OCI-LY1 (cell line): Measurements from ENCODE around the gene HEG1.

Experiments
- H2AFZ ChIP-seq: fragments of 200-600 bp; sonication (generic), shearing (Covaris generic); 2 replicates; pipeline ENCODE4 v1.6.0; 2014; ENCODE audit warnings: antibody characterized with exemption, mild to moderate bottlenecking, low read length
- H3F3A ChIP-seq: fragments of 200-600 bp; sonication (generic), shearing (Covaris generic); 2 replicates; pipeline ENCODE4 v1.6.0; 2014; ENCODE audit warnings: mild to moderate bottlenecking, antibody characterized with exemption, low read length, moderate library complexity; ENCODE audit not compliant: insufficient read depth
- H3K27ac ChIP-seq: fragments of 200-600 bp; sonication (generic); 2 replicates; pipeline ENCODE4 v1.5.1; 2014; ENCODE audit warnings: low read length, mixed run types, mild to moderate bottlenecking, low read depth; ENCODE audit not compliant: poor library complexity, severe bottlenecking
- H3K27me3 ChIP-seq: fragments of 200-600 bp; sonication (generic); 2 replicates; pipeline ENCODE4 v1.6.0; 2014; ENCODE audit warnings: antibody characterized with exemption, mild to moderate bottlenecking, low read length, moderate library complexity; ENCODE audit not compliant: insufficient read depth
- H3K36me3 ChIP-seq: fragments of 200-600 bp; sonication (generic); 2 replicates; pipeline ENCODE4 v1.6.1; 2014; ENCODE audit warnings: mild to moderate bottlenecking, antibody characterized with exemption, low read length, moderate library complexity, mixed read lengths; ENCODE audit not compliant: insufficient read depth
- H3K4me1 ChIP-seq: fragments of 200-600 bp; sonication (generic); 2 replicates; pipeline ENCODE4 v1.5.1; 2014; ENCODE audit warnings: mild to moderate bottlenecking, low read length, moderate library complexity; ENCODE audit not compliant: insufficient read depth, severe bottlenecking
- H3K4me2 ChIP-seq: fragments of 200-600 bp; sonication (generic), shearing (Covaris generic); 2 replicates; pipeline ENCODE4 v1.6.1; 2014; ENCODE audit warnings: low read length
- H3K4me3 ChIP-seq: fragments of 200-600 bp; sonication (generic); 2 replicates; pipeline ENCODE4 v1.5.1; 2014; ENCODE audit warnings: low read length, low read depth, mild to moderate bottlenecking, mixed read lengths; ENCODE audit not compliant: poor library complexity, severe bottlenecking
- H3K79me2 ChIP-seq: fragments of 200-600 bp; shearing (Covaris generic); 2 replicates; pipeline ENCODE4 v1.6.1; 2016; ENCODE audit warnings: mixed run types, low read length, mixed read lengths; ENCODE audit not compliant: insufficient read depth
- H3K9ac ChIP-seq: fragments of 200-600 bp; sonication (generic), shearing (Covaris generic); 2 replicates; pipeline ENCODE4 v1.6.1; 2014; ENCODE audit warnings: mild to moderate bottlenecking, low read length, mixed read lengths
- H3K9me2 ChIP-seq: fragments of 200-600 bp; sonication (generic), shearing (Covaris generic); 2 replicates; pipeline ENCODE4 v1.6.1; 2014; ENCODE audit warnings: low read depth, mild to moderate bottlenecking, low read length, mixed read lengths
- H3K9me3 ChIP-seq: fragments of 200-600 bp; shearing (Covaris generic); 2 replicates; pipeline ENCODE4 v1.6.1; 2014; ENCODE audit warnings: low read length, mixed read lengths
- H4K20me1 ChIP-seq: fragments of 200-600 bp; sonication (generic), shearing (Covaris generic); 2 replicates; pipeline ENCODE4 v1.6.0; 2016; ENCODE audit warnings: mild to moderate bottlenecking, low read length; ENCODE audit not compliant: insufficient read depth
- CTCF ChIP-seq: fragments of 200-600 bp; sonication (generic), shearing (Covaris generic); IDR thresholded peaks from 2 replicates; pipeline ENCODE4 v1.5.1; 2017; ENCODE audit warnings: mild to moderate bottlenecking, antibody characterized with exemption, low read length, moderate library complexity, mixed read lengths
- EZH2 ChIP-seq: fragments of 200-600 bp; sonication (generic), shearing (Covaris generic); IDR thresholded peaks from 2 replicates; pipeline ENCODE4 v1.8.0; 2017; ENCODE audit warnings: borderline replicate concordance, mixed run types, mild to moderate bottlenecking, antibody characterized with exemption, low read length, moderate library complexity, mixed read lengths

The HEG1 gene

GRCh38 chr3:125055913-125056745 lies at the start of gene HEG1:
HEG1 (minus strand) TSS chr3:125055997; CDS start chr3:125055890, 107 bp downstream.
- no peaks in the 10 kb centered on the region for H3K9me3 ChIP-seq
- no peaks in the 10 kb centered on the region for H4K20me1 ChIP-seq
- no peak within 1 kb of the TSS for H3K27ac ChIP-seq
- peaks cover 16% of the 10 kb centered on the region for H3K4me1 ChIP-seq
- peak within 1 kb of the TSS; percentile 49 for H3K4me3 ChIP-seq
- TF ChIP-seq EZH2 (no peak), CTCF (no peak)
- peak within 1 kb of the TSS; percentile 74 for H3K4me2 ChIP-seq
- no peak within 1 kb of the TSS for H3K9ac ChIP-seq
- H3F3A ChIP-seq, result no peaks in the 10 kb centered on the region
- H3K36me3 ChIP-seq, result no peaks in the 10 kb centered on the region
- H3K27me3 ChIP-seq, result peaks cover 6% of the 10 kb centered on the region; the same call in 1 of the 2 replicates
- no peaks in the 10 kb centered on the region for H3K79me2 ChIP-seq
- H3K9me2 ChIP-seq, result no peaks in the 10 kb centered on the region
- H2AFZ ChIP-seq, result no peak within 1 kb of the TSS

- Histone ChIP-seq H3F3A (no peaks in the 10 kb centered on the region), H3K9me3 (no peaks in the 10 kb centered on the region), H4K20me1 (no peaks in the 10 kb centered on the region), H3K9me2 (no peaks in the 10 kb centered on the region), H3K36me3 (no peaks in the 10 kb centered on the region), H3K9ac (no peak overlapping the region), H3K27me3 (no peaks in the 10 kb centered on the region), H3K79me2 (no peaks in the 10 kb centered on the region), H2AFZ (no peak overlapping the region), H3K4me2 (no peak overlapping the region), H3K4me3 (no peak overlapping the region), H3K4me1 (no peaks in the 10 kb centered on the region), H3K27ac (no peak overlapping the region)
- TF ChIP-seq CTCF (no peak), EZH2 (no peak)
Measured at GRCh38 chr3:125105116-125105515, 49.3 kb upstream of the HEG1 start.

GRCh38 chr3:125104639-125105038 lies 48.8 kb upstream of the HEG1 start:
- Histone ChIP-seq H3K27ac (no peak overlapping the region), H3K4me3 (no peak overlapping the region), H3F3A (no peaks in the 10 kb centered on the region), H3K9me2 (no peaks in the 10 kb centered on the region), H3K27me3 (no peaks in the 10 kb centered on the region), H3K9ac (no peak overlapping the region), H3K4me2 (no peak overlapping the region), H3K9me3 (no peaks in the 10 kb centered on the region), H3K36me3 (no peaks in the 10 kb centered on the region), H3K4me1 (no peaks in the 10 kb centered on the region), H4K20me1 (no peaks in the 10 kb centered on the region), H3K79me2 (no peaks in the 10 kb centered on the region), H2AFZ (no peak overlapping the region)
- TF ChIP-seq EZH2, result no peak
- no peak for TF ChIP-seq CTCF
